ENCODE results near the gene MMS19.

DNA sequence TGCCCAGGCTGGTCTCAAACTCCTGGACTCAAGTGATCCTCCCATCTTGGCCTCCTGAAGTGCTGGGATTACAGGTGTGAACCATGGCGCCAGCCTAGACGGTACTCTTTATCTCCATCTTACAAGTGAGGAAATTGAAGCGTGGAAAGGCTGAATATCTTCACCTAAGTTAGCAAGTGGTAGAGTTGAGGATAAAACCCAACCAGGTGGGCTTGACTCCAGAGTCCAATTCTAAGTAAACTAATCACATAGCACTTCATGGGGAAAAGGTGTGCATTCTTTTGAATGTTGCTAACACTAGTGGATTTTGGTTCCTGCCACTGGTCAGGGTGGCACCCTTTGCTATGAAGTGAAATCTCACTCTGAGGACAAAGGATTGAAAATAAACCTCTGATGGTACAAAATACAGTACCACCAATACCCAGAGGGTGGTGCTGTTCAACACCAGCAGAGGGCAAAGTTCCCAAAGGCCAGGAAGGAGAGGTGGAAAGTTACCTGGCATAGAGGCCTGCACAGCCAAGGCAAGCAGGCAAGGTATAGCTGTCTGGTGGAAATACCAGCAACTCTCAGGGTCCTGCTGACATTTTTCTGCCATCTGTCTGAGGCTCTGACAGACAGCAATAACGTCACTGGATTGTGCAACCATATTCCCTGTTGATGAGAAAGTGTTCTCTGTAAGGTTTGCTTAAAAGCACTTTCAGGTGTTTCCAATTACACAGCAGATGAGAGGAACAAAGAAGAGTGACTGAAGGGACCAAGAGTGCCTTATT lies 34.7 kb downstream of the MMS19 start:
- TF ChIP-seq, protein P1, sequence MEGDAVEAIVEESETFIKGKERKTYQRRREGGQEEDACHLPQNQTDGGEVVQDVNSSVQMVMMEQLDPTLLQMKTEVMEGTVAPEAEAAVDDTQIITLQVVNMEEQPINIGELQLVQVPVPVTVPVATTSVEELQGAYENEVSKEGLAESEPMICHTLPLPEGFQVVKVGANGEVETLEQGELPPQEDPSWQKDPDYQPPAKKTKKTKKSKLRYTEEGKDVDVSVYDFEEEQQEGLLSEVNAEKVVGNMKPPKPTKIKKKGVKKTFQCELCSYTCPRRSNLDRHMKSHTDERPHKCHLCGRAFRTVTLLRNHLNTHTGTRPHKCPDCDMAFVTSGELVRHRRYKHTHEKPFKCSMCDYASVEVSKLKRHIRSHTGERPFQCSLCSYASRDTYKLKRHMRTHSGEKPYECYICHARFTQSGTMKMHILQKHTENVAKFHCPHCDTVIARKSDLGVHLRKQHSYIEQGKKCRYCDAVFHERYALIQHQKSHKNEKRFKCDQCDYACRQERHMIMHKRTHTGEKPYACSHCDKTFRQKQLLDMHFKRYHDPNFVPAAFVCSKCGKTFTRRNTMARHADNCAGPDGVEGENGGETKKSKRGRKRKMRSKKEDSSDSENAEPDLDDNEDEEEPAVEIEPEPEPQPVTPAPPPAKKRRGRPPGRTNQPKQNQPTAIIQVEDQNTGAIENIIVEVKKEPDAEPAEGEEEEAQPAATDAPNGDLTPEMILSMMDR (IDR thresholded peaks at IDR 0.05) = peak; percentile 95
- peak; percentile 62; the same call in 1 of the 2 replicates for TF ChIP-seq POLR2AphosphoS5 (IDR thresholded peaks at IDR 0.05; ENCODE audit: low read depth, low read length)

Data from Panc1 (cell line).